GM11168 (cell line): ENCODE data around the gene RPS15.
"Not testable (repeated sequence)": the region's sequence is repeated elsewhere in the genome, so short reads cannot be mapped to it uniquely, and the experiment has no call there.

Source experiments
- in situ Hi-C: fragments of 300-500 bp; cut with MboI; formaldehyde crosslinking; loops from one replicate; pipeline ENCODE4 v1.12.0; 2022; ENCODE audit warnings: low sequenced_read_pairs; ENCODE audit not compliant: unreplicated experiment

RPS15 gene

DNA sequence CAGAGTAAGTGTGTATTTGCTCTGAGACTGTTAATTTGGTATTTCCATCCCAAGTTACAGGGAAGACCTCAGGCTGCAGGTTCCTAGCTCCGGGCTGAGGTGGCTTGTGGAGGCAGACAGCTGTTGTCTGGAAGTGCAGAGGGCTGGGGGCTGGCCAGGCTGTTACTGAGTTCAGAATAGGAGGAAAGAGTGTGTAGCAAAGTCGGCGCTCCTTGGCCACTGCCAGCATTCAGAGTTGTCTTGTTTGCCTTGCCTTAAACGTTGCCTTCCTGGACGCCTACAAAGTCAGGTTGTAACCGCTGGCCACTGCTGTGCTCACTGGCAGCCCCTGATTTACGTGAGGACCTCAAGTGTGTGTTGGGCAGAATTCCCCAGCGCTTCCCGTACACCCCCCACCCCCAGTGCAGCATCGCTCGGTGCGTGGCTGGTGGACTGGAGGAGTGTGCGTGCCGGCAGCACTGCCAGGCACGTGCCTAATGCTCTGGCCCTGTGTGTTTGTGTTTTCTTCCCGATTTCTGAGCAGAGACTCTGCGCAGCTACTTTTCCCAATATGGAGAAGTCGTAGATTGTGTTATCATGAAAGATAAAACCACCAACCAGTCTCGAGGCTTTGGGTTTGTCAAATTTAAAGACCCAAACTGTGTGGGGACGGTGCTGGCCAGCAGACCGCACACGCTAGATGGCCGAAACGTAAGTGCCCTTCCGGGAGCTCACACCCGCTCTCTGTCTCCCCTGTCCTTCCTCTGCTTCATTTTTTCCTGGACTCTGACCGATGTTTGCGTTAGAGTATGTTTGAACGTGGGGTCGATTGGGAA is 20.3 kb upstream of the RPS15 start:
- in situ Hi-C loops, result loop anchor here (5.0 kb wide), 1 partner anchor 59 kb away; the partner anchor contains the start of gene C19orf25

DNA sequence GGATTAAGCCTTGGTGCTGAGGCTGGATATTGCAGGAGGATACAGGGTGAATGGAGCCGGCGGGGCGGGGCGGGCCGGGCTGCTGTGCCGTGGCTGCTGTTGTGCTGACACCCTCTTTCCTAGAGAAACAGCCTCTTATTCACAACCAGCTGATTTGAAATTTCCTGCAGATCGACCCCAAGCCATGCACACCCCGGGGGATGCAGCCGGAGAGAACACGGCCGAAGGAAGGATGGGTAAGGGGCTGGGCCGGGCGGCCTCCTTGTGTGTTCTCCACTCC is 19.8 kb upstream of the RPS15 start:
- in situ Hi-C loops, result loop anchor here (5.0 kb wide), 1 partner anchor 59 kb away; the partner anchor contains the start of gene C19orf25

DNA sequence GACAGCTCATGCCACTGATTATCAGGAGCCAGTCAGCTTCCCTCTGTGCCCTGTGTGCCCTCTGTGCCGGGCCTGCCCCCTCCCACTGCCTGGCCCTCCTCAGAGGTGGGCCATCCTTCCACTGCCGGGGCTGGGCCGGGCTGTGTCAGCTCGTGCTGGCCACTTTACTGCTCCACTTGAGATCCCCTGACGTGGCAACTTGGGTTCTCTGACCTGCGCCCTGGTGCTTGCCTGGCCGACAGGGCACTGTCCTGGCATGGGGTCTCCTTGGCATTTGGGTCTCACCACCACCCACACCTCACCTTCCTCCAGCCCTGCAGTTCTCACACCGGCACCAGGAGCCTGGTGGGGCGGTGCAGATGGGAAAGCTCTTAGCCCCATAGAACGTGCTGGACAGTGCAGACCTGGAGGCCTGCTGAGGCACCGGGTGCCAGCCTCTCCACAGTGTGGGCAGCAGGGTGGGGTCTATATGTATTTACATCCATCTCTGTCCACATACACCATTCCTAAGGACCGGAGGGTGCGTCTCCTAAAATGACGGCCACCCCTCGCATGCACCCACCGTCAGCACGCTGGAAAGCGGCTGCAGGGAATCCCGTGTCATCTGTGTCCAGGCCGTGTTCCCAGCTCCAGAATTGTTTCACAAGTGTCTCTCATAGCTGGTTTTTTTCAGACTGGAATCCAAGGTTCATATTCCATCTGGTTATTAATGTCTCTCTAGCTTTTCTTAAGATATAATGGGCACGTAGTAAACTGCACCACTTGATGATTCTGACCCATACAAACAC is 19.1 kb upstream of the RPS15 start:
- in situ Hi-C loops, result loop anchor here (5.0 kb wide), 1 partner anchor 58 kb away; the partner anchor contains the start of gene C19orf25

DNA sequence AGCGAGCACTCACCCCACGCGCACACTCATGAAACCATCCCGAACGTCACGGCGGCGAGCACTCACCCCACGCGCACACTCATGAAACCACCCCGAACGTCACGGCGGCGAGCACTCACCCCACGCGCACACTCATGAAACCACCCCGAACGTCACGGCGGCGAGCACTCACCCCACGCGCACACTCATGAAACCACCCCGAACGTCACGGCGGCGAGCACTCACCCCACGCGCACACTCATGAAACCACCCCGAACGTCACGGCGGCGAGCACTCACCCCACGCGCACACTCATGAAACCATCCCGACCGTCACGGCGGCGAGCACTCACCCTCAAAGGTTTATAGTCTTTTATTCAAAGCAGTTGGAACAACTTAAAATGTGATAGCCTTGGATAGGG is 18.1 kb upstream of the RPS15 start:
- in situ Hi-C loops, result not testable (repeated sequence)

DNA sequence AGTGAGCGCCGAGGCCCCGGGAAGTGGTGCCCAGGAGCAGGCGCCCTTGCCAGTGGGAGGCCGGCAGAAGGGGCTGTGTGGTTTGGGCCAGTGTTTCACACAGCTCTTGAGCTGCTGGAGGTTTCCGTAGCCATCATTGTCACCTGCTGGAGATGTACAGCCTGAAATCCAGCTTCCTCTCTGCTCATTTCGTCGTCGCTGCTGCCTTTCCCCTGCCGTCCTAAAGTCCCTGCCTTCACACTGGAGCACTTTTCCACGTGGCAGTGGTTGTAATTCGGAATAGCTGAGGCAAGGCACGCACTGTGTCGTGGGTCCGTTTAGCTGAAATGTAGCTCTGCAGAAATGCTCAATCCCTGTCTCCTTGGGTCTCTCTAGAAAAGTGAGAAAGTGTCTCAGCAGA is 17.6 kb upstream of the RPS15 start:
- in situ Hi-C loops, result no loop called here

DNA sequence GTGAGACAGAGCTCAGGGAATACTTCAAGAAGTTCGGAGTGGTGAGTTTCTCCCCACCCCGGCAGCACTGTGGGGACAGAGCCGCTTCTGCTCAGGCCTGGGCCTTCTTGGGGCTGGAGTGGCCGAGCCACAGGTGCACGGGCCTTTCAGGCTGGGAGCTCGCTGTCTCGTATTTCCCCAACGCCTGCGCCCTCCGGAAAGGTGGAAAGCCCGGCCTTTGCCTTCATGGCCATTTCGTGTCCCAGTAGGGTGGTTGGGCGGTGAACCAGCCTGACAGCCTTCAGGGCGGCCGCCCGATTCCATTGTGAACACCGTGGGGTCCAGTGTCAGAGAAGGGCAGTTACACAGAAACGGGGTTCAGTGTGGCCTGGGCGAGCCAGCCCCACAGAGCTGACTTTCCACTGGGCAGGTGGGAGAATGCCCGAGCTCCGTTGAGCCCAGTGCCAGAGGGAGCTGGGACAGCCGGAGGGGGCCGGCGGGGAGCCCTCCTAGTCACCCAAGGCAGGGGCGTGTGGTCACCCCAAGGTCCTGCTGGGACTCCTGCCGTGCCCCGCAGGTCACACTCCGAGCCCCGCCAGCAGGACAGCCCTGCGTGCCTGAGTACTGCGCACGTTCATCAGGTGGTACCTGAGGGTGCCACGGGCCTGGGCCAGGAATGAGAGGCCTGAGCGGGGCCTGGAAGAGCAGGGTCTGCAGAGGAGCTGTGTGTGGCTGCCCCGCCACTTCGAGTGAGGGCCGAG is 16.8 kb upstream of the RPS15 start:
- in situ Hi-C loops, result no loop called here

DNA sequence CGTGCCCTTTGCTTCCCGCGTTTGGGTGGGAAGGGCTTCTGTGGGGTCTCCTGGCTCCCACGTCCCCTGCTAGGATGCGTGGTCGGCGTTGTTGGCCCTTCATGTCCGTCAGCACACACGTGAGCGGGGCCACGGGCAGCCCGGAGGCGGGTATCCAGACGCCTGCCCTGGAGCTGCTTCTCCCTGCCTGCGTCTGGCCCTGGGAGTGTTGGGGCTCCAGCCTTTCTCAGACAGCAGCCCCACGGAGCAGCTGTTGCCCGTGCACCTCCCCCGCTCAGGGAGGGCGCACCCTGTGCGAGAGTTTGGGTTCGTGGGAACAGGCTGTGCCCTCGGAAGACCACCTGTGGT is 16.3 kb upstream of the RPS15 start:
- in situ Hi-C loops, result no loop called here

DNA sequence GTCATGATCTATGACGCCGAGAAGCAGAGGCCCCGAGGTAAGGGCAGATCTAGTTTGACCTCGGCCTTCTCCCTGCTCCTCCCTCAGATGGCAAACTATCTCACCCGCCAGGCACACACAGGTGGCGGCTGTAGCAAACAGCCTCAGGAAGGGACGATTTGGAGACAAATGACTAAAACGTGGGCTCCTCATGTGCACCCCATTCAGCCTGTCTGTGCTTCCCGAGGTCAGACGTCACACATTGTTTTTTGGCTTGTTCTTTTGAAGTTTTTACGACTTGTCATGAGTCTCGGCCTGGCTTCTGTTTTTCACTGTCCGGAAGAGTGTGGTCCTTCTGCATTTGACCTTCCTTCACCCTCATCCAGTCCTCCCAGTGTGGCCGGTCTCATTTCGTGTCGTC is 15.8 kb upstream of the RPS15 start:
- in situ Hi-C loops, result no loop called here

DNA sequence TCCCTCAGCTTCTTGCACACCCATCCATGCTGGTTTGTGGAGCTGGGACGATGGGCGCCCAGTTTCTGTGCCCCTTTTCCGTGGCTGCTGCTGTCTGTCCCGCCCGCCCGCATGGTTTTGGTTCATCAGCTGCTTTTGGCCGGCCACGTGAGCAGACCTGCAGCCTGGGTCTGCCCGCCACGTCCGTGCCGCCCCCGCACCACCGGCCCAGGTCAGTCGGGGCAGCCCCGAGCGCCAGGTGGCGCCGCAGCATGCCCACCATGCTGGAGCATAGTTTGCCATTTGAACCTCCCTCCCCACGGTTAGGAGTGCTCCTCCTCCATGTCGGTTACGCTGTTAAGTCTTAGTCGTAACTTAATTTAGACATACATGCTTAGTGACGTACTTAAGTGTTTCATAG is 15.3 kb upstream of the RPS15 start:
- in situ Hi-C loops, result no loop called here

DNA sequence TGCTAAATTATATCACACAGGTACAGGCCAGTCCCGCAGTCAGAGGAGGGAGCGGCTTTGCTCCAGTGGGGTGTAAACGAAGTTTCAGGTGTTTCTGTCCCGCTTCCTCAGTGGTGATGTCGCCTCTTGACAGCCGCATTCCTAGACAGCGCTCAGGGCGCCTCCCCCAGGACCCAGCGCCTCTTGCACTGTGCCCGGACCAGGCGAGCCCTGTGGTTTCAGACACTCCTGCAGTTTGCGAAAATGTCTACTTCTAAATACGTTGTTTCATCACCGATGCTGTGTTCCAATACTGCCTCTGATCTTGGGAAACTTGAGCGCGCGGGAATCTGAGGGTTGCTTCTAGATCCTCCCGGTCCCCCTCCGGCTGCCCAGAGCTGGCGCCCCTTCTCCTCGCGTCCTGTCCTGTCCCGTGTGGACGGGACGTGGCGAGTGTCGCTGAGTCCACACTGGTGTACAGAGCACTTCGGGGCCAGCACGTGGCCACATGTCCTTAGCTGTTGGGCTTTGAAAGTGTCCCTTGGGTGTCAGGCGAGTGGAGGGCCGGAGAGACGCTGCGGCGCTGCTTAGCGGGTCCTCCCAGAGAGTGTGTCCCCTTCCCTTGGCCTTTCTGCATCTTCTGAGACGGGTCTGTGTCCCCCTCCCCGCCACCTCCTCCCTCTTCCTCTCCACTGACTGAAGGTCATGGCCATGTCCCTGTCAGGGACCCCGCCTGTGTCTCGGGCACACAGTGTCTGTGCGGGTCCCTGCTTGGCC is 14.6 kb upstream of the RPS15 start:
- in situ Hi-C loops, result no loop called here

DNA sequence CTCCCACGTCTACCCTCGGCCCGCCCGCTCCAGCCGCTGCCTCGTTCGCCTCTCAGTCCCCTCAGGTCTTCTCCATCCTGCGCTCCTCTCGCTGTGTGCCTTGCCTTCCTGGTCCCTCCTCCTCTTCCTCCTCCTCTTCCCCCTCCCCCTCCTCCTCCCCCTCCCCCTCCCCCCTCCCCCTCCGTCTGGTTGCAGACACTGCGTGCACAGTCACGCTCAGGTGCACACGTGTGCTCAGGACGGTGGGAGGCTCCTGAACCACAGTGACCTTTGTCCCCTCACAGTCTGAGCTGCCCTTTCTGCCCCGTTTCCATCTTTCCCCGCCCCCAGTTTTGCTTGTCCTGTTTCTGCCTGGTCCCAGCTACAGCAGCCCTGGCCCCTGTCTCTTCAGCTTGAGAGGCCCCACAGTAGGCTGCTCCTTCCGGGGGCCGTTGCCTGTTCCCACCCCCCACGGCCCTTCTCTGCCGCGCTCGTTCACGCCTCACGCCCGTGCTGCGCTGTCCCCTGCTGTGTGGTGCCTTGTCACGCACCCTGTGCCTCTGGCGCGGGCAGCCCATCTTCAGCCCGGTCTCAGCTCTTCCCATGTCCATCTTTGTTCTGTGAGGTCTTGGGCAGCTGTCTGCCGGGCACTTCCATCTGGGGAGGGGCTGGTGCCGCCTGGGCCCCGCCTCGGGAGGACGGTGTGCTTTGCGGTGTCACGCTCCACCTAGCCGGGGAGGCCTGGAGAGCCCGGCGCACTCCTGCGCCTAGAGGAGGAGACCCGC is 13.8 kb upstream of the RPS15 start:
- in situ Hi-C loops, result no loop called here

DNA sequence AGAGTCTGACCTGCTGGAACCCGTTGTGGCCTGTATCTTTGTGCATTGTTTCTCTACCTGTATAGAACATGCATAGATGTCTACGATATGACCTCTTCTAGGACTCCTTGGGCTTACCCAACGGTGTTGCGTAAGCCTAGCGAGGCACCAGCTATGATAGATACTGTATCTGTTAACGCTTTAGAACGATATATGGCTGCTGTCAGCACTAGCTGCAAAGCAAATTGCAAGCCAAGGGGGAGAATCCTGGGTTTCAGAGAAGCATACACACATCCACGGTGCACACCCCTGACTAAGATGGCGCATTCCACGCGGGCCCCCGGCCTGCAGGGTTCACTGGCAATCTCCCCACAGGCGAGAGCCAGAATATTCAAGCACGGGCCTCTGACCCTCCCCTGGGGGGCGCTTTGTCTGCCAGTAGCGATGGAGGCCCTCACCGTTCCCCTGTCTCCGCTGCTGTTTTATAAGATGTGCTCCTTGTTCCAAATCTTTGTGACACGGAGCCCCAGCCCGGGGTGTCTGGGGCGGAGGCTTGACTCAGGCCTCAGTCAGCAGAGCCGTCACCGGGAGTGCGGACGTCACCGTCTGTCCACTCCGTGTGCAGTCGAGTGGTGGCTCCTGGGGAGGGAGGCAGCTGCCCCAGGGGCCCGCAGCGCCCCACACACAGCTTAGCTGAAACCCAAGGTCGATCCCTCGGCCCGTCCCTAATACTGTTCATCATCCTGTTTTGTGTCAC is 12.9 kb upstream of the RPS15 start:
- in situ Hi-C loops, result no loop called here

DNA sequence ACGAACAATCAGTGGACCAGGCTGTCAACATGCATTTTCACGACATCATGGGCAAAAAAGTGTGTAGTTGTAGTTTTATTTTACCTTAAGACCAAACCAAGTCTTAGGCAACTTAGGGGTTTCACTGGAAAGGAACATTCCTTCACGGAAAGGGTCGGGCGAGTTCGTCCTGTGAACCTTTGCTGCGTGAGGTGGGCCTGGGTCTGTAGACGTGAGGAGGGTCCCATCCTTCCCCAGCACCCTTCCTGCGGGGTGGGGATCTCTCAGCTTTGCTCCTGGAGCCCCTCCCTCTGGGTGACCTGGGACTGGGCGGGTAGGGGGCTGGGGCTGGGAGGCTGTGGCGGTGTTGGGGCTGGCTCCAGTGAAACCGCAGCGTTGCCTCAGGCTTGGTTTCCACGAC is 12.3 kb upstream of the RPS15 start:
- in situ Hi-C loops, result no loop called here

DNA sequence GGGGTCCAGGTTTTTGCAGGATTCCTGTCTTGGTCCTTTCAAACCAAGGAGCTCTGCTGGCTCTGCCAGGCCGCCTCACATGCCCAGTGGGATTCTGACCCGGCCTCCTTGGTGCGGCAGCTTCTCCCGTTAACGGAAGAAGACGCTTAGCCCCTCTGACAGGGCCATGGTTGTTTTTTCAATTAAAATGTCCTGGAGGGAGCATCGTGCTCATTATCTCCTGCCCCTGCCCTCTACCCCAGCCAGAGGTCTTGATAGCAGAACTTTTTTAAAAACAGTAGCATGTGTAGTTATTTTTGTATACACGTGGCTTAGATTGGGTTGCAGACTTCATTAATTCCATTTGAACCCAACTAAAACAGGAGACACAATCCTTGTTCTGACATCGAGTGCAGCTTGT is 11.5 kb upstream of the RPS15 start:
- in situ Hi-C loops, result no loop called here

DNA sequence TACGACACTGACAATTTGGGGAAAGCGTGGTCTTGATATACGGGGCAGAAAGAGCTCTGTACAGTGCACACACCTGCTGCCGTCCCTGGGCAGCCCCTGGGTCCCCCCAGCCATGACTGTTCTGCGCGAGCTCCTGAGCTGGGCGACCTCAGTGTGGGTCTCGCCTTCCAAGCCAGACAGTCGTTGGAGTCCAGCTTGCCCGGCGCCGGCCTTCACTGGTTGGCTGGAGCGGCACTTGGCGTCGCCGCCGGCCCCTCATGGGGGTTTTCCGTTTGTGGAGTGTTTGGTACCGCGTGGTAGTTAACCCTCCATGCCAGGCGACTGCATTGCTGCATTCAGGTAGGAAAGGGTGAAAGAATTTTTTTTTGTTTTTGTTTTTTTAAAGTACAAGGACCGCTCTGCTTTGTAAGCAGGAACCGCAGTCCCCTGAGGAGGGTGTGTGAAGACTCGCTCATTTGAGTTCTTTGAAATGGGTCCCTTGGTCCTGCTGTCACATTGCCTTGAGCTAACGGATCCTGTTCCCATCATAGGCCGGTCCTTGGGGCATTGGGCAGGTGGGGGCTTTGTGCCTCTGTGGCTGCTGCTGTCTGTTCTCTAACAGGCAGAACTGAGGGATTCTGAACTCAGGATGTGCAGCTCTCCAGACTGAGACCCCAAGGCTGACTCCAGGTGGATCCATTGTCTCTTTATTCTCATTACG is 10.8 kb upstream of the RPS15 start:
- in situ Hi-C loops, result no loop called here

DNA sequence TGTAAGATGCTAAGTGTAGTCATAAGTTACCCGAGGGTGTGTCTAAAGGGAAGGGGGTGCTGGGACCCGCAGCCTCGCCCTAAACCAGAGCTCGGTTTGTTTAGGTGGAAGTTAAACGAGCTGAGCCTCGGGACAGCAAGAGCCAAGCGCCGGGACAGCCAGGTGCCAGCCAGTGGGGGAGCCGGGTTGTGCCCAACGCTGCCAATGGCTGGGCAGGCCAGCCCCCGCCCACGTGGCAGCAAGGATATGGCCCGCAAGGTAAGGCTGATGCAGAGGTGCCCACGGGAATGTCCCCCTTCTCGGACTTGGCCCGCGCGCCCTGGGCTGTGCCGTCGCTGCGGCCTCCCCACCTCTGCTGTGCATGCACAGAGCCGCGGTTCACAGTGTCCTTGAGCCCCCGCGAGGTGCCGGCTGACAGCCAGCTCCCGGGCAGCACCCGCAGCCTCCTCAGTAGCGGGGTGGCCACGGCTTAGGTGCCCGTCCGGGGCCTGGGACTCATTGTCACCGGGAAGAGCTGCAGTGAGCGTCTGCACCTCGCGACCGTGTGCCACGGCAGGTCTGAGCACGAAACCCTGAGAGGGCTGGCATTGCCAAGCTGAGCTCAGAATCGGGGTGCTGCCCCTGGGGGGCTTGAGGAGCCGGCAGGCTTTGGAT is 9.3 kb upstream of the RPS15 start:
- in situ Hi-C loops, result no loop called here

DNA sequence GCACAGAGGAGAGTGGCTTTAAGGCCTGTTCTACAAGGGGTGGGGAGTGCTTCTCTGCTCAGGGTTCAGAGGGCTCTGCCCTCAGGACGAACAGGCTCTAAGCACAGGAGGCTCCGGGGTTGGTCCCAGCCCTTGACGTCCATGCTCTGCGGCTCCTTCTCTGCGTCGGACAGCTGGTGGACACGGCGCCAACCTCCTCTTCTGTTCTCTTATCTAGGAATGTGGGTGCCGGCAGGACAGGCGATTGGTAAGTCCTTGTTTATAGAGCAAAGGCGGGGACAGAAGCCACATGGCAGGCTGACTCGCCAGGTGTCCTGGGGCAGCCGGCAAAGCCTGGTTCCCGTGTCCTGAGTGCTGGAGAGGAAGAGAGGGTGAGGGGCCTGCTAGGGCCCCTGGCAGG is 8.4 kb upstream of the RPS15 start:
- in situ Hi-C loops, result no loop called here

DNA sequence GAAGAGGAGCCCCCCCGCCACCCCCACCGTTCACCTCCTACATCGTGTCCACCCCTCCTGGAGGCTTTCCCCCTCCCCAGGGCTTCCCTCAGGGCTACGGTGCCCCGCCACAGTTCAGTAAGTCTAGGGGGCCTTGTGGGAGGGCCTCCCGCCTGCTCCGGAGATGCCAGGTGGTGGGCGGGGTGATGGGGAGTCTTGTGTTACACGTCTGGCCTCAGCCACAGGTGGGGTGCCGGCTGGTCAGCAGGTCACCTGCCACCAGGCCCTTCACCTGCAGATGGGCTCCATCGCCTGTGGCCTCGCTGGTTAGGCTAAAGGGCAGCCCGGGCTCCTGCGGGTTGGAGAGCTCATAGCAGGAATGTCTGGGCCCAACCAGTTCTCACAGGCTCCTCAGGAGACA is 8.0 kb upstream of the RPS15 start:
- in situ Hi-C loops, result no loop called here
